Stimulated activated CD4-positive, alpha-beta T cell treated with anti-CD3 and anti-CD28 coated beads, Interleukin-4, amount 100 ng/mL, for 48 hours (primary cell): ENCODE data around the gene PITPNC1.
A peak's percentile ranks its signal among the peaks of the same experiment; 100 is the strongest.
"Not testable (repeated sequence)": the region's sequence is repeated elsewhere in the genome, so short reads cannot be mapped to it uniquely, and the experiment has no call there.

Experiments used
- DNase-seq, 2 donors: peaks; one replicate each; pipeline ENCODE4 v3.0.0-alpha.2; 2020; ENCODE audit warnings: low read depth in 2 of 2

PITPNC1 gene

DNA sequence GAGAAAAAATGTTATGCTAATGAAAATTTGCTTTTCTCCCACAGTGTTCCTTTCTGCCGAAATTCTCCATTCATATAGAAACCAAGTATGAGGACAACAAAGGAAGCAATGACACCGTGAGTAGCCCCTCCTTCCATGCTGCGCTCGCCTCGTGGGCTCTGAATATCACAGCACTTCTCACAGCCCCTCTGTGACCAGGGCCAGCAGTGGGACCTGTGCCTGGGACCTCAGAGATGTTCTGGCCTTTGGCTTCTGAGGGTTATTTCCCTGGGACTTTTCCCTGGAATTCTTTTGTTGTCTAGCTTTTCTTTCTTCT lies 201.0 kb downstream of the PITPNC1 start:
- no peak for DNase-seq

DNA sequence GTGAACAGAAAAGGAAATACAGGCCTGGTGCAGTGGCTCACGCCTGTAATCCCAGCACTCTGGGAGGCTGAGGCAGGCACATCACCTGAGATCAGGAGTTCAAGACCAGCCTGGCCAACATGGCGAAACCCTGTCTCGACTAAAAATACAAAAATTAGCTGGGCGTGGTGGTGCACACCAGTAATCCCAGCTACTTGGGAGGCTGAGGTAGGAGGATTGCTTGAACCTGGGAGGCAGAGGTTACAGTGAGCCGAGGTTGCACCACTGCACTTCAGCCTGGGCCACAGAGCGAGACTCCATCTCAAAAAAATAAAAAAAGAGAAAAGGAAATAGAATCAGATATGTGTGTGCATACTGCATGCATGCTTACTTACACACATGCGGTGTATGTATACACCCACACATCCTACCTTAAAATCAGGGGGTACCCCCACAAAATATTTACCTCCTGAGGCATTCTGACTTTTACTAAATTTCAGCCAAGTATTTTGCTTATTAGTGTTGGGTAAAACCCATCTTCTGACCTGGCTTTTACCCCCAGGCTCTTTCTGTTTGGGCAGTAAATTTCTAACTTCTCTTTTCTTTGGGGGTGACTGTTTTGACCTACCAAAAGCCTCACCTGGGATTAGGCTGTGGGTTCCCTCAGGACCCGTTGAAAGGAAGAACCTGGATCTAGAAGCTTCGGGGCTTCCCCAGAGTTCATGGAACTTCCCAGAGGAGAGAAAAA lies 201.8 kb downstream of the PITPNC1 start:
- DNase-seq = not testable (repeated sequence)

DNA sequence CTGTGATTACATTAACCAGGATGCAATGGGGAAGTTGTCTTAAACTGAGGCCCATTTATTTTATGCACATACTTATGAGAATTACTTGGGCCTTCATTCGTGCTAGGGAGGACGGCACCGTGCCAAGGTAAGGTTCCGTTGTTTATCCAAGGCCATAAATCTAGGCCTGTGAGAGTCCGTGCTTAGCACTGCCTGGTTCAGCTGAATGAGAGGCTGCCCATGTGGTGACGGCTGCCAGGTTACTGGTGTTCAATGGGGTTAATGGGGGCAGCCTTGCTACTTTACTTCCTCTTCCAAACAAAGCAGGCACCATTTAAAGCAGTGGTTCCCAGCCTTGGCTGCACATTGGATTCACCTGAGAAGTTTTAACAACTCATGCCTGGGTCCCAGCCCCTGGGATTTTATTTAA lies 205.6 kb downstream of the PITPNC1 start:
- DNase-seq = no peak

DNA sequence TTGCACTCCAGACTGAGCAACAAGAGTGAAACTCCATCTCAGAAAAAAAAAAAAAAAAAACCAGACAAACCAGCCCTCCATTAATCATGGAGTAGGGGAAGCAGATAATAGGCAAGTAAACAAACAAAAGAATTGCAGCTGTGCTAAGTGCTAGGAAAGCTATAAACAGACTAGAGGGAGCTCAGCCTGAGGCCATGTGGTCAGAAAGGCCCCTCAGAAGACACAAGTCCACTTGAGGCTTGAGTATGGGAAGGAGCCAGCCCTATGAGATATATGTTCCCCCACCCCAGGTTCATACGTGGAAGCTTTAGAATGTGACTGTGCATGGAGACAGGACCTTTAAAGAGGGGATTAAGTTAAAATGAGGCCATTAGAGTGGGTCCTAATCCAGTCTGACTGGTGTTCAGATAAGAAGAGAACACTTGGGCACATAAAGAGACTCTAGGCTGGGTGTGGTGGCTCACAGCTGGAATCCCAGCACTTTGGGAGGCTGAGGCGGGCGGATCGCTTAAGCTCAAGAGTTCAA lies 208.1 kb downstream of the PITPNC1 start:
- DNase-seq = no peak

DNA sequence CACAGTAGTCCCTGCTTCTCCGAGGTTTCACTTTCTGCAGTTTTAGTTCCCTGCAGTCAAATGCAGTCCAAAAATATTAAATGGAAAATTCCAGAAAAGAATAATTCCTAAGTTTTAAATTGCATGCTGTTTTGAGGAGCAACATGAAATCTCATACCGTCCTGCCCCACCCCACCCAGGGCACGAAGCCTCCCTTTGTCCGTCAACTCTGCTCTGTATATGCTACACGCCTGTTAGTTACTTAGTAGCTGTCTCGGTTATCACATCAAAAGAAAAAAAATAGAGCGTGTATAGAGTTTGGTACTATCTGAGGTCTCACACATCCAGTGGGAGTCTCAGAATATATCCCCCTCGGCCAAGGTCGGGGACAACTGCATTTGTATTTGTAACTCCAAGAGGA lies 211.2 kb downstream of the PITPNC1 start:
- no peak for DNase-seq

DNA sequence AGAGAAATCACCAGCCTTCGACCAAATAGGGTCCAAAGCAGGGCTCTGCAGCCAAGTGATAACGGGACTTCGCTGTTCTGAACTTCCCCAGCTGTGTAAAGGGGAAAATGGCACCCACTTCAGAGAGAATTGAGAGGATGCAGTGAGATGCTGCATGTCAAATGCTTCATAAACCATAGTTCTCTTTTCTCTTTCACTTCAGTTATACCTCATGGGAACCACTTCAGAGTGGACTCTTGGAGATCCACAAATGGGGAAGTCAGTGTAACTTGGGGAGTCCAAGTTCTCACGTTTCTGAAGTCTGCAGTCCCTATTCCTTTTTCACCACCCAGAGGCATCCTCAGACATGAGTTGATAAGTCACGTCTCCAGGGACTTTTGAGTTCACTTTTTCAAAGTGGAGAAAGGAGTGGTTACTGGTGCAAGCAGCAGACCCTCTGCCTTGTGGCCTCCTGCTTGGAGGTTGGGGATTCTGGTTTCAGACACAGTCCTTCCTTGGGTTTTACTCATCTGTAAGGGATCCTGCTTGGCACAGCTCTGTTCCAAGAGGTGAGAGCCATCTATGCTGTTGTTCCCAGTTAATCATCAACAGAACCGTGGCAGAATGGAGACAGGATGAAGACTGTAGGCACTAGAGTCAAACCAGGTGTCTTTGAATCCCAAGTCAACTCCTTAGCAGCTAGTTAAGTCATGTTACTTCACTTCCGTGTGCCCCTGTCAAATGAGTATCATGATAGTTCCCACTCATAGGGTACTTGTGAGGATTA lies 217.2 kb downstream of the PITPNC1 start:
- DNase-seq = no peak

DNA sequence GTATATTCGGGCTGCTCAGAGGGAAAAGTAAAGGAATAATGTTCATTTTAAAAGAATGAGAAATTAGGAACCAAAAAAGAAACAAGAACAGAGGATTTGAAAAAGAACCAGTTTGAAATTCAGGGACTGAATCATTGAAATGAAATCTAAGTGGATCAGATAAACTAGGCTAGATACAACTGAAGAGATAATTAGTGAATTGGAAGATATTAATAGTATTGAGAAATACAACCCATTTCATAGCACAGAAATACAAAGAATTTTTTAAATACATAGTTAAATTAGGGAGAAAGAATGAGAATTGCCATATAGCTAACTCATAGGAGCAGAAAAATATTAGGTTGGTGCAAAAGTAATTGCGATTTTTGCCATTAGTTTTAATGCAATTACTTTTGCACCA lies 223.3 kb downstream of the PITPNC1 start:
- DNase-seq = no peak

DNA sequence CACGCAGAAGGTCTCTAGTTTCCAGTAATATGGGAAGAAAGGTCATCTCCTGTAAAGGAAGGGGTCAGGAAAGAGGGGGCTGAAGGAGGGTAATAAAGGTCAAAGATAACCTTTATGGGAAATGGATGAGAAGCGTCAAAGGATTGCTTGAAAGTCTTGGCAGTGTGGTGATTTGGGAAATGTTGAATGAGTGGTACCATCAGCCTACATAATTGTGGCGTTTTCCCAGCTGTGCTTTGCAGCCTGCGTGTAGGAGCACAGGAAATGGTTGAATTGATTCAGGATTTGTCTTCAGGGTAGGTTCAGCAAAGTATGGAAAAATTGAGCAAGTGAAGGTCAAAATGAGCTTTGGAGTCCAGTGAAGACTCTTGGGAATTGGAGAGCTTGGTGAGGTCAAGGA lies 224.8 kb downstream of the PITPNC1 start:
- DNase-seq = no peak

DNA sequence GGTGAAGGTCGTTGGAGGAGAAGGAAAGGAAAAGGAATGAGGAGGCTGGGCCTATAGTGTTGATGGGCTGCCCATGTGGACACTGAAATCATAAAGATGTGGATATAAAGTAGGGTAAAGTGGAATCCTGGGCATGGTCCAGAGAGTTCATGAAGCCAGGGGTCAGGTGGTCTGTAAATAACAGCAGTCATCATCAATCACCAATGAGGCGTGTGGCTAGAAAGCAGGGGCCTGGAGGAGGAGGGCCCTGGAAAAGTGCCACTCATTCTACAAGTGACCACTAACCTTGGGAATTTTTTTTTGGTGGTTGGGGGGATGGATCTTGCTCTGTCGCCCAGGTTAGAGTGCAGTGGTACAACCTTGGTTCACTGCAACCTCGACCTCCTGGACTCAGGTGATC lies 225.4 kb downstream of the PITPNC1 start:
- no peak for DNase-seq

DNA sequence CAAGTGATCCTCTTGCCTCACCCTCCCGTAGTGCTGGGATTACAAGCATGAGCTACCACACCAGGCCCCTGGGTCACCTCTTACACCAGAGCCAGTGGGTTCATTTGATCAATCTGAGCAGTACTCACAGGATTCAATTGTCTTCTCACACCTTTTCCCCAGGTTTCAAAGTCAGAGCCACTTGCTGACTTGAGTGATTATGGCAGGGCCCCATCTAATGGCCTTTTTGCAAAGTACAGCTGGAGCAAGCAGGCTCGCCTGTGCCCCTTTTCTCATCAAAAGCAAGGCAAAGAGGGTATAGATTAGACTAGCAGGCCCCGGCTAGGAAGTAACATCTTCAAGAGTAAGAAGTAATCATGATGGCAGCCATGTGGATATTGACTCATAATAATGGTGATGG lies 225.9 kb downstream of the PITPNC1 start:
- DNase-seq = peak; percentile 8 to 21

DNA sequence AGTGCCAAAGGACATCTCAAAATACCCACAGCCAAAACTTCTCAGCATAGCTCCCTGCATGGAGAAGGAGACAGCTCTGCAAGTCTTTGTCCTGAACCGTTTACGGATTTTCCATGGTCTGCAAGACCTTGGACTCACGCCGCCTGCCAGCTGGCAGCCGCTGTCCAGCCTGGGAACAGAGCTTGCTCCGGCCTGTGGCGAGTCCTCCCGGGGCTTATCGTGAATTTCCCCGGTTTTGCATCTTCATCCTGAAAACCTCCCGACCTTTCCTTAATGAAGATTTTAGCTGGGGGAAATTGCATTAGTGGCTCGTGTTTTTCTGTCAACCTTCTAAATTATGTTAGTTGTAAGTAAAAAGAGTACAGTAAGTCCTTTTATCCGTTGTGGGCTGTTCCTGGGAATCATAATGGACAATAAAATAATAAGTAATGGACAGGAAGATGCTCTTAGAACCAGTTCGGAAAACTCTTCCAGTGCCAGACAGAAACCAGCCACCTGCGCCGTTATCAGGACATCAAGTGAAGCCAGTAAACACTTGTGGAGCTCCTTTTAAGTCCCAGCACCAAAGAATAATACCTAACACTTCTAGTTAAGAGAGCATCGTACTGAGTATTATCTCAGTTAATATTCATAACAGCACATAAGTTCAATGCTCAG lies 228.3 kb downstream of the PITPNC1 start:
- DNase-seq = no peak

DNA sequence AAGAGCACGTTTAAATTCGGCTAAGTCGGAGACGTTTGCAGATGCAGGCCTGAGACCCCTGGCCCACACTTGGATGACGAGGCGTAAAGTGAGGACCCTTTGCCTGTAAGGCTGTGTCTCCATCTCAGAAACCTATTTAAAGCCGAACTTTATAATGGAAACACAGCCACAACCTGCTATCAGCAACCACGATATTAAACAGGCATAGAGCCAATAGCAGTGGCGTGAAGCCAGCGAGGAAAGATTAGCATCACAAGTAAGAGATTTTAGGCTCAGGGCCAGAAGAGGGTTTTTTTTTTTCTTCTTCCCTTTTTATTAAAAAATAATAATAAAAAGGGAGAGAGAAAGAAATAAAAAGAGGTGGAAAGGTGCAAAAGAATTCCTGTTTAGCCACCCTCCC lies 229.4 kb downstream of the PITPNC1 start:
- no peak for DNase-seq

DNA sequence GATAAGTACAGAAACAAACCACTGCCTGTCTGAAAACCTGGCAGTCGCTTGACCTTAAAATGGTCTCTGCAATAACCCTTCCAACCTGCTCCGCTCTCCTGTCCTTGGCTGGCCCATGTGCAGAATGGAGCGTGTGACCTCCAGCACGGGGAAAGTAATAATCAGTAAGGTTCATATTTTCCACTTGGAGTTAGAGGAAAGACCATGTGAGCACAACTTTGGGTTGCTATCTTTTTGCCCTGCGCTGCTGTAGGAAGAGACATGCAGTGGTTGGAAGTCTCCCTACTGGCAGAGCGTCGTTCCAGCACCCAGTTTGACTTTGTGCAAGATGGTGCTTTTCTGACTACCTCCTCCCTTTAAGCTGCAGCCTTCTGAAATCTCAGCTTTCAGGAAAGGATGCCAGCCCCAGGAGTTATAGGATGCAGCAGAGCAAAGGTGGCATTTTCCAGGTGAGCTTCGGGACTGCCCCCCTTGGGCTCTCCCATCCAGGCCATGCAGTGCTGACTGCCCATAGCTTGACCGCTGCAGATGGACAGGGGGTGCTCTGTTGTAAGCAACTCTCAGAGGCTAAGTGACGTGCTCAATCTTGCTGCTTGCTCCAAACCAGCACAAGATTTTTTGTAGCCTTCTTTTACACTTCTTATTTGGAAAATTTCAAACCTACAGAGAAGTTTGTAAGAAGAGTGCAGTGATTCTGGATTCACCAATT lies 230.0 kb downstream of the PITPNC1 start:
- no peak for DNase-seq

DNA sequence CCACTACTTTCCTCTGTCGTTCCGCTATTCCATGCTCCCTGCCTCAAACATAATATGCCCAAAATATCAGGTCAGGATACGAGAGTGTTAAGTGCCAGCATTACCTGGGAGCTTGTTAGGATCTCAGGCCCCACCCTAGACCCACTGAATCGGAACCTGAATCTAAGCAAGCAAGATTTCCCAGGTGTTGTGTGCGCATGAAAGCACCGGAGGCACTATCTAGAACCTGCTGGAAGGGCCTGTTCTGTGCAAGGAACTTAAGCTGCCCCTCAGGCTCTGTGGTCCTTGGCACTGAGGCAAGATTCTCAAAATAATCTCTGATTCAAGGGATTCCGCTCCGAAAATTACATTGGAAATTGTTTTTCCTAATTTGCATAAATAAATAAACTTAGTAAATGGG lies 233.0 kb downstream of the PITPNC1 start:
- DNase-seq = no peak

DNA sequence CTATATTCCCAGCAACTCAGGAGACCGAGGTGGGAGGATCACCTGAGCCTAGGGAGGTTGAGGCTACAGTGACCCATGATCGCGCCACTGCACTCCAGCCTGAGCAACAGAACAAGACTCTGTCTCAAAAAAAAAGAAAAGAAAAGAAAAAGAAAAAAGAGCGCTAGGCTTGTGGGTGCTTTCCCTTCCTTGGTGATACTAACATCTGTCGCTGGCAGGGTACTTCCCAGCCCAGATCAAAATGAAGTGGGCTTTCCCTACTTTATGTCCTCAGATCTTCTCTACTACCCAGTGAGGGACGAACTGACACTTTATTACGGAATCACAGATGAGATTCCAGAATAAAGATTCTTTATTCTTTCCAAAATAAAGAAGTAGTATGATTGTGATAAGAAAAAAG lies 236.9 kb downstream of the PITPNC1 start:
- DNase-seq = no peak

DNA sequence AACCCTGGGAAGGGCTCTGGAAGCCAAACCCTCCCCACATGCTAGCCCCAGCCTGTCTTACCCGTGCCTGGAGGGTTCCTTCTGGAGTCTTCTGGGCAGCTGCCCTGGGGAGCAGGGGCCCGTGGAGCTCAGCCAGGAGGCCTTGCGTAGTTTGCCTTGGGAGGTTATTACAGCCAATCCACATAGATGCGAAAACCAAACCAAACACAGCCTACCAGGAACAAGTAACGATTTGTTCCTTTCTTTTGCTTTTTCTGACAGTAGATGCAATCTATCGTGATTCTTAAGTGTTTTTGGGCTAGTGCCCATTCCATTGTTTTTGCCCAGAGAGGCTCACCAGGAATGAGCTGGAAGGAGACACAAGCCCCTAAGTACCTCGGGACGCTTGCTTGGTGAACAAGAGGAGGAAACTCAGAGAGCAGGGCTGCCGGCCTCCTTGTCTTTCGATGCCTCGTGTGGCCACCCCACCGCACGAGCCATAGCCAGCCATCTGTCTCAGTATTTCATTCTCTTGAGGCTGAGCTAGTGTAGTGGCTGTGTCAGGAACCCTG lies 238.0 kb downstream of the PITPNC1 start:
- no peak for DNase-seq

DNA sequence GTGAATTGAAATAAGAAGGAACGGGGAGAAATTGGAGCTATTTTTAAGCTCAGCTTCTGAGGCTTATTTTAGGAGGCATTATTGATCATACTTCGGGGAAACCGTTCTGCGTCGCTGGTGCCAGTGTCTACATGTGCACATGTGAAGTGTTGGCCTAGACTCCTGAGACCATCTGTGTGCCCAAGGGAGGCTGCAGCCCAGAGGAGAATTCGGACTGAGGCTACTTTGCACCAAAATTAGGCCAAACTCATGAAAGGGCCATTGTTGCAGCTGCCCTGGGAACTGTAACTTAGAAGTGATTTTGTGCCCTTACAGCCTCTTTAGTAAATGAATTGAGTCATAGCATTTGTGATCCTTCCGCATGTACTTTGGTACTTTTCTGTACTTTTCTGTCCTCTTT lies 238.7 kb downstream of the PITPNC1 start:
- no peak for DNase-seq

DNA sequence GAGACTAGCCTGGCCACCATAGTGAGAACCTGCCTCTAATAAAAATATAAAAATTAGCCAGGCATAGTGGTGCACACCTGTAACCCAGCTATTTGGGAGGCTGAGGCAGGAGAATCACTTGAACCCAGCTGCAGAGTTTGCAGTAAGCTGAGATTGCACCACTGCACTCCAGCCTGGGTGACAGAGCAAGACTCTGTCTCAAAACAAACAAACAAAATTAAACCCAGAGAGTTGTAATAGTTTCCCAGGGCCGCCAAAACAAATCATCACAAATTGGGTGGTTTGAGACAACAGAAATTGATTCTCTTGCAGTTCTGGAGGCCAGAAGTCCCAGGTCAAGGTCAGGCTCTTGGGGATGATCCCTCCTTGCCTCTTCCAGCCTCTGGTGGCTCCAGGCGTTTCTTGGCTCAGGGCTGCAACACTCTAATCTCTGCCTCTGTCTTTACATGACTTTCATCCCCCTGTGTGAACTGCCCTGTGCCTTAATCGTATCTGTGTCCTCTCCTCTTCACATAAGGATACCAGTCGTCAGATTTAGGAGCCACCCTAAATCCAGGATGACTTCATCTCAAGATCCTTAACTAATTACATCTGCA lies 240.3 kb downstream of the PITPNC1 start:
- DNase-seq = no peak

DNA sequence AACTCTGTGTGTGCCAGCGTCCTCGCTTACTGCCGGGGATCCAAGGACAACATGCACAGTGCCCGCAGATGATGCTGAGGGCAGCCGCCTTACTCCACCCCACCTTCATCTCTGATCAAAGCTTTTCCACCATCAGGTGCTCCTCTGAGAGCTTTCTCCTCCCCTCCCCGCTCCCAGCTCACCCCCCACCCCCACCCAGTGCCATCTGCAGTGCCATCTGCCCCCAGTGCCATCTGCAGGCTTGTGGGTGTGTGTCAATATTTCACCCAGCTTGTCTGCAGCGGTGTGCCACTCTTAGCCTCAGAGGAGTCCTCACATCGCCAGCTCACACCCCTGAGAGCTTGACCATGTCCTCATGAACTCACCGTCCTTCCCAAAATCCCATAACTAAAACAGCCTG lies 242.5 kb downstream of the PITPNC1 start:
- no peak for DNase-seq

DNA sequence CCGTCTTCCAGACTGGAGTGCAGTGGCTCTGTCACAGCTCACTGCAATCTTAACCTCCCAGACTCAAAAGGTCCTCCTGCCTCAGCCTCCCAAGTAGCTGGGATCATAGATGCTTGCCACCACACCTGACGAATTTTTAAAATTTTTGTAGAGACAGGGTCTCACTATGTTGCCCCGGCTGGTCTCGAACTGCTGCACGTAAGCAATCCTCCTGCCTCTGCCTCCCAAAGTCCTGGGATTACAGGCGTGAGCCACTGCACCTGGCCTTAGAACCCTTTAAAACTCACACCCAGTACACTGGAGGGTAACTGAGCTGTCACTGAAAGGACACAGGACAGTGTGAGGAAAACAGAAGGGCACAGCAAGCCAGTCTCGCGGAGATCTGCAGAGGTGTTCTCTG lies 243.0 kb downstream of the PITPNC1 start:
- DNase-seq = no peak

DNA sequence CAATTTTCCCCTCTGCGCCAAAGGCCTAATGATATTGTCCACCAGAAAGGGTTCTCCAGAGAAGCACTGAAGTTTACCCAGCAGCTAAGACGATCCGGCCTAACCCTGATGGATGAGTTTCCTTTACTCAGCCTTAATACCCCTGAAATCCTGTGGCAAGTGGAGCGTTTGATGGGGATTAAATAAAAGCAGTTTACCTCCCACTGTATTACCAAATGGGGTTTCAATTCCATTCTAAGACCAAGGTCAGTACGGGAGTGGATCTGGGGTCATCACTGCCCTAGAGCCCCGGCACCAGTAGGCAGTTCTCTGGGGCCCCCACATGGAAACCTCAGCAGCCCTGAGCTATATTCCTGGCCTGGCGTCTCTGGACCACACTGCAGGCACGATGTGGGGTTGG lies 243.6 kb downstream of the PITPNC1 start:
- no peak for DNase-seq

DNA sequence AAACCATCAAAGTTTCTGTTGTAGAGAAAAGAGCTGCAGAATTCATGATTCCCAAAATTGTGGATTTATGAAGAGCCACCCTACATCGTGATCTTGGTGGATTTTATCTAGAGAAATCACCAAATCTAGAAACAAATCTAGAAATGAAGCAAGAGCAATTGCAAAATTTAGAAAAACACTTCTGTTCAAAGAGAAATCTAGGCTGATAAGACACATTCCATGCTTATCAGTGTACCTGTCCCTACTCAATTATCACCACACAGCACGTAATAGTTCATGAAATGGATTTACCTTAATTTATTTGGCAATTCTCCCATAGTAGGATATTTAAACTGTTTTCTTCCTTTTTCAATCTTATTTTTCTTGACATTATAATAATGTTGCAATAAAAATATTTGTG lies 246.7 kb downstream of the PITPNC1 start:
- DNase-seq = no peak
